ENCODE measurements around the gene PHLDA3.
"Not testable (repeated sequence)": the region's sequence is repeated elsewhere in the genome, so short reads cannot be mapped to it uniquely, and the experiment has no call there.

PHLDA3 gene

DNA sequence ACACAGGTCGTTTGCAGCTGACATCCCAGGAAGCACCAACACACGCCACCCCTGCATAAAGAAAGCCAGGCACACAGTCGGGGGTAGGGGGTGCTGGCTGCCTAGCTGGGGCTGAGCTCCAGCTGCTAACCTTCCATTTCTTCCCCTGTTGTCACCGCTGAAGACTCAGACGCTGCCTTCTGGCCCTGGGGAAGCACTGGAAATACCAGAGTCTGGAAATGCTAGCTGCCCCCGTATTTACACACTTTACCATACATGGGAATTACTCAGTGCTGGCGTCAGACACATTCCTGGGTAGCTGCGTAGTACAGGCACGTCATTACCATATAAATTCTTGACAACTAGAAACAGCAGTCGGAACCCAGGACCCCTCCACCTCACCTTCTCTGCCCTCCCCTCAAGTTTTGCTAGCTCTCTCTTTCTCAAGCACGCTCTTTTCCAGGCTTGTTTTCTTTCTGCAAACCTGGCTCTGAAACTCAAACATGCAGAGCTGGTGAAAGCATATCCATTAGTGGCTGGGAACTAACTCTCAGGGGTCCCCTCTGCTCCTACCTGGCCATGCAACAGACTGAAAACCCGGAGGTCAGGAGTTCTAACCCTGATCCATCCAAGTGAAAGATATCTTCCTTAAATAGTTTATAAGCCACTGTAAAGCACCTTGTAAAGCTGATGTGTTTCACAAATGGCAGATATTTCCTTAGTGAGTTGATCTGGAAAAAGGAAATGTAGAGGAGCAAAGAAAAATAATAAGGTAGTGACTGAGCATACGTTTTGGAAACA, 34.6 kb upstream of the PHLDA3 start:
- no peak for DNase-seq (ENCODE audit: low spot score)

DNA sequence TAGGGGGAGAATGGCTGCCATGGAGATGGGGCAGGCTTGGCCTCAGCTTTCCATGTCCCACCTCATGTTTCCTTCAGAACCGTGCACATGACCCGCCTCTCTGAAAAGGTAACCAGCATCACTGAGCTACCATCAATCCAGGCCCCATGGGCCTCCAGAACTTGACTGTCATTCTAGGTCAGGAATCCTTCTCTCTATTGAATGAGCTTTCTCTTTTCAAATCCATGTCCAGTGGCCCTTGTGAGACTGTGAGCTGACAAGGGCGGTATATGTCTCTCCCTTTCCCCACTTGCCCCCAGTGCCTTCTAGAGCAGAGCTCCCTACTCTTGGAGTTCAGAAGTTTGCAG, 33.5 kb upstream of the PHLDA3 start:
- no peak for DNase-seq (ENCODE audit: low spot score)

DNA sequence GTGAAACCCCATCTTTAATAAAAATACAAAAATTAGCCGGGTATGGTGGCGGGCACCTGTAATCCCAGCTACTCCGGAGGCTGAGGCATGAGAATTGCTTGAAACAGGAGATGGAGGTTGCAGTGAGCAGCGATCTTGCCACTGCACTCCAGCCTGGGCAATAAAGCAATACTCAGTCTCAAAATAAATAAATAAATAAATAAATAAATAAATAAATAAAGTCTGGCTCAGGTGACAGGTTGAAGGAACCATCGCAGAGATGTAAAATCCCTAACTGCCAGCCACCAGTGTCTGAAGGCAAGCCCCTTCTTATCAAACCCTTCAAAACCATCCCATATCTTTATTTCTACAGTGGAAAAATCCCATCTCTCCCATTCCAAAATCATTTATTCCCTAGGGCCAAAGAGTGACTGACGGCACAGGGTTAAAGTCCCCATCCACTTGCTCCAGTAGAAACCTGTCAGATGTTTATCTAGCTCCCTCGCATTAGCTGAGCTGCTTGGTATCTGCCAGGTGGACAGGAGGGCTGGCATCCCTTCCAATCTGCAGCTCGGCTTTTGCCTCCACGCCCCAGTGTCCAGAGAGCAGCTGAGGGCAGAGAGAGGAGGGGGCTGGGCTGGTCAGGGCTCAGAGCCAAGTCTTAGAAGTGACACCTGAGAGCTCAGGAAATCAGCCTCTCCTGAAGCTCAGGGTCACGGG, 33.0 kb upstream of the PHLDA3 start:
- DNase-seq (ENCODE audit: low spot score), result no peak

DNA sequence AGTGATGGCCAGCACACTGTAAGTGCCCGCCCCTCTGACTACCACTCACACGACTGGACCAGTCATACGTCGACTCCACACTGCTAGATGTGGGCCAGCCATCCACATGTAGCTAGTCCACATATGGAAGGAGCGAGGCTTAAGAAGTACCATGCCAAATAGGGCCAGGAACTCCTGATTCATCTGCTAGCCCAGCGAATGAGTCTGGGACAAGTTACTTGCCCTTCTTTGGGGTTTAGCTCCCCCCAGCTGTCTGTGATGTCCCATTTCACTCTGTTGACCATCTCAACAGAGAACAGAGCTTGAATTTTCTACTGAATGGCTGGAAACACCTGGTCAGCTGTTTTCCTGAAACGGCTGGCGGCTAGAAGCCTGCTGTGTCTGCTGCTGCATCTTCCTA, 32.2 kb upstream of the PHLDA3 start:
- DNase-seq (ENCODE audit: low spot score), result no peak

DNA sequence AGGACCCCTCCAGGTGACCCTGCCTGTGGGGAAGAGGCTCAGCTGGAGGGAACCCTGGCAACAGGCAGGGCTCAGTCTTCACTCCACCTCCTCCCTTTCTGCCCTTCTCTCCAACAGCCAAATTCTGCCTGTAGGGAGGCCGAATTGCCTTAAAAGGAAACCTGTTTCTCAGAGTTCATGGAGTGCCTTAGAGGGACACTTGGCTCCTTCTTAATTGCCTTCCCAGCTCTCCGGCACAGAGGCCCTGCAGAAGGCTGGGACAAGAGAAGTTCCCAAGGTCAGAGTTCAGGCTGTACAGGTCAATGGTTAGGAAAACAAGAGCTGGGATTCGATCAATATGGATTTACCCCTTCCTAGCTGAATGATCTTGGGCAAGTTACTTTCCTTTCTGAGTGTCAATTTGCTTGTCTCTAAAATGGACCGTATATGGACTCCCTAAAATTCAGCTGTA, 31.7 kb upstream of the PHLDA3 start:
- DNase-seq (ENCODE audit: low spot score), result peak; percentile 68

DNA sequence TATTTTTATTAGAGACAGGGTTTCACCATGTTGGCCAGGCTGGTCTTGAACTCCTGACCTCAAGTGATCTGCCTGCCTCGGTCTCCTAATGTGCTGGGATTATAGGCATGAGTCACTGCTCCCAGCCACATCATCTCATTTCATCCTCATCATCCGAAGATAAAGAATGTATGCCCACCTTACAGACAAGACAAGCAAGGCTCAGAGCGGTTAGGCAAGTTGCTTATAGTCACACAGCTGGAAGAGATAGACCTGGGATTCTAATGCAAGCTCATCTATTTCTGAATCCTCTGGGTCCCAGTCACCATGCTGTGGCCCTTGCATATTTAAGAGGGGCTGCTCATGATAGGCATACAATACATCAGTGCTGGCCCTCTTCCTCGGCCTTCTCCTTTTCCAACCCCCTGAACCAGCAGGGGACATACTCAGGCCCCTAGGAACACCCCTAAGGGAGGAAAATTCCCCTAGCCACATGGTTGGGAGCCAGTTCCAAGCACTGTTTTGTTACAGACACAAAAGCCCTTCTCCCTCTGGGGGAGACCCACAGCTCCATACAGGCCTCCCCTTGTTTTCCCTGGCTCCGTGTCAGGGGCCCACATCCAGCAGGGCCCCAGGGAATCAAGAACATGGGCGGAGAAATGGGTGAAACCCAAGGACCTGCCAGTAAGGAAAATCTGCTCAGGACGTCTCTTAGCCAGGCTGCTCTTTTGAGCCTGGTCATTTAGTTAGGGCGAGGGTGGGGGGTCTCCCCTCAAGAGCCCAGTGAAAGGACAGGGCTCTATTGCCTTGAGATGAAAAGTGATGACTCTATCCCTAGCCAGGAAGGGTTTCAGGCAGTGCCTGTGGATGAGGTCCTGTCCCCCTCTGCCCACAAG, 31.0 kb upstream of the PHLDA3 start:
- DNase-seq (ENCODE audit: low spot score), result no peak

DNA sequence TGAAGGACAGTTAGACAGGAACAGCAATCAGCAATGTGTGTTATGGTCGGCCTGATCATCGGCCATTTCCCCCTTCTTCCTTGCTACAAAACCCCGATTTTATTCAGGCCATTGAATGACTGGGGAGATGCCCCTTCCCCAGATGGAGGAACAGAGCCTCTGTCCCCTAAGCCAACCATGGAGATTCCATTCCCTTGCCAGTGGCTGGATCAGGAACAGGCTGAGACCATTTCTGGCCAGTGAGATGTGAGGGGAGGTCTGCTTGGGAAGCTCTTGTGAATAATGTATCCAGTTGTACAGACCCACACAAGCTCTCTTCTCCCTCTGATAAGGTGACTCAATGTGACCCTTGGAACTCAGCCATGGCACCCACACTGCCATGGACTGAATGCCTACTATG, 30.2 kb upstream of the PHLDA3 start:
- DNase-seq (ENCODE audit: low spot score), result no peak

DNA sequence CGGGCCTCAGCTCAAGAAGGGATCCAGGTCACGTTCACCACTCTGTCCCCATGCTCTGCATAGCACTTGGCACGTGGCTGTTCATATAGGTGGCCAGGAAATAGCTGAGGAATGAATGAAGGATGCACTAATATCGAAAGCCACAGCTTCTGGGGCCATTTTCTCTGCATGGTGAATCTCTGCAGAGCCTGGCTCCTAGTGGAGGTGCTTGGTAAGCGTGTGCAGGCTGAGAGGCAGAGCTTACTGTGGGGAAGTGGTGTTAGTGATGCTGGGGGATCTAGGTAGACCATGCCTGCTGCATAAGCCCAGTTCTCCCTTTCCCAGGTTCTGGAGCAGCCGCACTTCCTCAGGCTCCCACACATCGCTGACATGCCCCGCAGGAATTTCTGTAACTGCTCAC, 29.6 kb upstream of the PHLDA3 start:
- DNase-seq (ENCODE audit: low spot score), result no peak

DNA sequence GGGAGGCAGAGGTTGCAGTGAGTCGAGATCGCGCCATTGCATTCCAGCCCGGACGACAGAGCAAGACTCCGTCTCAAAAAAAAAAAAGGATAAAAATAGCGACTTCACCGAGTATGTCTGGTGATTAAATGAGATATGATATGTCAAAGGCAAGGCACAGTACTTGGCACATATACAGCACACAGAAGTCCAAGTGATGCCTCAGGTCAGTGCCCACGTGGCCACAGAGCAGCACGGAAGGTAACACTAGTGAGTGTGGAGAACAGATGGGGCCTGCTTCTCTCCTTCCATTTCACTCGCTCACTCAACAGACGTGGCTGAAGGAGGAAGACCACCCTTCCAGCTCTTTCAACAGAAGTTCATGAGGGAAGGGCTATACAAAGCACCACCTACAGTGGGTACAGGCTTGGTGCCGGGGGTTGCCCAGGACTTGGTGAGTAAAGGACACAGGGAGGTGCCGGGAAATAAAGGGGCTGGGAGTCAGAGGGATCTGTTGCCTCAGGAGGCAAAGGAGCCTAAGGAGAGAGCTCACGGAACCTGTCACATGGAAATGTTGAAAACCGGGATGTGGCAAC, 29.0 kb upstream of the PHLDA3 start:
- DNase-seq (ENCODE audit: low spot score), result no peak

DNA sequence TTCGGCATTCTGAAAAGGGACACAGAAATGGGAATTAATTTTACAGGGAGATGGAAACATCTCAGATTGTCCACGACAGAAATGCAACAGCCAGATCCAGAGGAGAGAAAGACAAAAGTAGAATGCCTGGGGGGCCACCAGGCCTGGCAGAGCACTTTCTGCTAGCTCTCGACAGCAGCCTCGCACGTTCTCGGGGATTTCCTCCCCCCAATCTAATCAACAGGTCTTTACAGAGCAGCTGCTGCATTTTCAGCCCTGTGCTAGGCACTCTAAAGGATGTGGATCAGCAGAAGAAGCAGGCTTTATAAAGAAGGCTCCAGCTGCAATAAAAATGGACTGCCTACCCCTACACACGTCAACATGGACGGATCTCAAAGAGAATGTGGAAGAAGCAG, 27.3 kb upstream of the PHLDA3 start:
- no peak for DNase-seq (ENCODE audit: low spot score)

DNA sequence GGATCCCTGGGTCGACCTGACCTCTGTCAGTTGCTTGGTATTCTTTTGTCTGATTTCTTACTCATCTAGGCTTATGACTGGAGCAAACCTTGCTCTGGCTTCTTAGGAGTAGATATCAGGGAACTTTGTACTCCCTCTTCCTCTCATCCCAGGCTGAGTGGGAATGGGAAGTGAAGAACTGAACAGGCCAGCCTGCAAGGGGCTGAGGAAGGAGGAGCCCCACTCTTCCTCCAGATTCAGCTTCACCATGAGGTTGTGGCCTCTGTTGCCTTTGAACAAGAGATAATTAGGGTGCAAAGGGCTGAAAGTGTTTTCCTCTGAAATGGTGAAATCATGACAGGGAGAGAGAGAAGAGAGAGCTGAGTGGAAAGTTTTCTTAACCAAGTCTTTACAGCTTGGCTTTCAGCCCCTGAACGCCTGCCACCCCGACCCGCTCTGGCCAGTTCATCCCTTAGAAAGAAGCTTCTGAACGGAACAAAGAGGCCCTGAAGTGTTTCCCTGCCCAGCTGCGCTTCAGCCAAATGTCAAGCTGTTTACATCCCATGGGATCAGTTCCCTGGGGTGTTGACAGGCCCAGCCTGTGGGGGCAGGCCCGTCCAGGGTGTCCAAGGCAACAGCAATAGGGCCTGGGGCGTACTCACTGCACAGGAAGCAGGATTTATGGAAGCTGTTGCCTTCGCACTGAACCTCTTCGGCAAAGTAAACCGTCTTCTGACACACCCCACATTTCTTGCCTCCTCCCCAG, 26.7 kb upstream of the PHLDA3 start:
- DNase-seq (ENCODE audit: low spot score), result no peak

DNA sequence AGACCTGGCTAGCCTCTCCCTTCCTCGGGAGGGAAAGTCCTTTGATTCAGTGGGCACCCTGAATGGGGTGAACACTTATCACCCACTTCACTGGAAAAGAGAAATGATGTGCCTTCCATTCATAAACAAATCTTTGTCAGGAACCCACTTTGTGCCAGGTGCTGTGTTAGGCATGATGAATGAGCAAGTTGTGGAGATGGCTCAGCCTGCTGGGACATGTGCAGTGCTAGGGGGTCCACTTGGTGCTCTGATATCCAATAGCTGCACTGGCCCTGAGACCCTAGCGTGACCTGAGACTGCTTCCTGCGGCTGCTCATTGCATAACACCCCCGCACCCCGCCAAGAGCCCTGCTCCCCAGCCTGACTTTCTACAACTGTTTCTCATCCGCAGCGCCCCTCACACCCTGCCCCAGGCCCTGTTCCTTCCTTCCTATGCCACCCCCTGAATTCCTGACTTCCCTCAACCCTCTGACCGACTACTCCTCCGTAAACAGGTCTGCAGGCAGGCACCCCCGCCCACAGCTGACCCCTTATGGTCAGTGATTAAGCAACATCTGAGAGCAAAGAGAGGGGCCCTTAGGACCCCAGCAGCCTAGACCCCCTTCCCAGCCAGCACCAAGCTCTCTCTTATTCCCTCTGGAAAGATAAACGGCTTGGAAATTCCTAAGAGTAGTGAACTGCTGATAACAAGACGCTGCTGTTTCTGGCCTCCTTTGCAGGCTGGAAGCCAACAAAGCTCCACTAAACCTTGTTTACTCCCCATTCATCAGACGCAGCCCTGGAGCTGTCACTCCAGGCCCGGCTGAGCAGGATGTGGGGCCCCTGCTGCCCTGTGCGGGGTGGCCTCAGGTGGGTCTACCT, 25.0 kb upstream of the PHLDA3 start:
- DNase-seq (ENCODE audit: low spot score), result no peak

DNA sequence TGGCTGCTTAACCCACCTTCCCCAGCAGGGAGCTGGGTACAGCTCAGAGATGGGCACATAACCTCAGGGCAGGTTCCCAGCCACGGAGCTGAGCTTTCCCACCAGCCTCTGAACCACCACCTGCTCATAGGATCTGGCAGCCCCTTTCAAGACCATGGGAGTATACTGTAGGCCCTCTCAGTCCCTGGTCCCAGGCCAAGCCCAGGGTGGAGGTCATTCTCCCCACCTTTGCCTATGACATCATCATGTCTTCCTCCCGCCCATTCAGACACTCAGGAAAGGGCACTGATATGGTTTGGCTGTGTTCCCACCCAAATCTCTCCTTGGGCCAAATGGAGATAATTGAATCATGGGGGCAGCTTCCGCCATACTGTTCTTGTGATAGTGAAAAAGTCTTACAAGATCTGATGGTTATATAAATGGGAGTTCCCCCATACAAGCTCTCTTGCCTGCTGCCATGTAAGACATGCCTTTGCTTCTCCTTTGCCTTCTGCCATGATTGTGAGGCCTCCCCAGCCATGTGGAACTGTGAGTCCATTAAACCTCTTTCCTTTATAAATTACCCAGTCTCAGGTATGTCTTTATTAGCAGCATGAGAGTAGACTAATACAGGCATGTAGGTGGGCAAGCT, 24.2 kb upstream of the PHLDA3 start:
- not testable (repeated sequence) for DNase-seq (ENCODE audit: low spot score)

DNA sequence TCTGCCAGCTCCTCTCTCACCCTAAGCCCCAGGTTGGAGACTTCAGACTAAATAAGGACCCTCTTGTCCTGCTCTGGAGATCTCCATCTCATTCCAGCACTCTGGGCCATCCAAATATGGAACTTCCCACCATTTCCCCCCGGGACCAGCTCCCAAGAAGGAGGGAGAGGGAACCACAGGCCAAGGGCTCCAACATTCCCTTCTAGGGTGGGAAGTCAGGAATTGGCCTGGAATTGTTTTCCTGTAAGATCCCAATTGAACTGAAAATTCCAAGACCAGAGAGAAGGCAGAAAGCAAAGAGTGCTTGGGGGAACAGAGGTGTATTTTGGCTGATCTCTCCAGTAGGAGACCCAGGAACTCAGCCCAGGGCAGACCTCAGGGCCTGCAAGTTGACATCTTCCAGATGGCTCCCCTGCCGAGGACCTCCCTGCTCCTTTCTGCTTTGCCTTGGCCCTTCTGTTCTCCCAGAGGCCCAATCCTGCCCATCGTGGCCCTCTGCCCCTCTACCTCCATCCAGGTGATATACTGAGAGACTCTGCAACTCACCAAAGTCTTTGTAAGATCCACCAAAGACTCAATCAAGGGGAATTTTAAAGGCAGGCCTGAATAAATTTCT, 23.0 kb upstream of the PHLDA3 start:
- DNase-seq (ENCODE audit: low spot score), result no peak

DNA sequence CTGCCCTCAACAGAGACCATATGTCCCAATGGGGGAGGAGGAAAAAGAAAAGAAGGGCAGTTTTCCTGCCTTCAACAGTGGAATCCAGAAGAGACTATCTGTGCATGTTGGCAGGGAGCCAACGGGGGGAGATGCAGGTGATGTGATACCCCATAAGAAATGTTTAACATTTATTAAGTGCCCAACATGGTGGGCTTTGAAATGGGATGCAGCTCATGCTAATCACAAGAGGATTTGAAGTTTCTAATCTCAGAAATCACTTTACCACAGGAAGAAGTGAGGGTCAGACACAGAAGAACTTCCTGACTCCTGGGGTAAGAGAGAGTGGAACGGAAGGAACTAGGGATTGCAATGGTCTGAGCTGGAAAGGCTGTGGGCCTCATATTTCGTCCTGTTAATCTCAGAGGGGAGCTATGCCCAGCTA, 21.7 kb upstream of the PHLDA3 start:
- DNase-seq (ENCODE audit: low spot score), result no peak

DNA sequence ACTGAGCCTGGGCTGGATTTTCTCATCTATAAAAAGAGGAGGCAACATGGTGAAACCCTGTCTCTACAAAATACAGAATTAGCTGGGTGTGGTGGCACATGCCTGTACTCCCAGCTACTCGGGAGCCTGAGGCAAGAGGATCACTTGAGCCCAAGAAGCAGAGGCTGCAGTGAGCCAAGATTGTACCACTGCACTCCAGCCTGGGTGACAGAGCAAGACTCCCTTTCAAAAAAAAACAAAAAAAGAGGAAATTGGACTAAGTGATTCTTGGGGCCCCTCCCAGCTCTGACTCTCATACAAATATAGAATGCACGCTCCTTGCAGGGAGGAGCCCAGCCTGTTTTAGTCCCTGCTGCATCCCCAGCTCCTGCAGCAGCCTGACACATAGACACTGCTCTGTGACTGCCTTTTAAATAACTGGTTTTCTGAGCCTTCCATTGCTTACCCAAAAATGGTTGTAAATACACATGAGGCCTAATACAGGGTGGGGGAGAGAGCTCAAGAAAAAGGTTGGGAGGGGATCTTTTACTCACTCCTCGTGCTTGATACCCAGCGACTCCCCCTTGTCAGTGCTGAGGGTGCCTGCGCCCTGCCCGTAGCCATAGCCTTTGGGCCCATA, 20.8 kb upstream of the PHLDA3 start:
- DNase-seq (ENCODE audit: low spot score), result no peak

DNA sequence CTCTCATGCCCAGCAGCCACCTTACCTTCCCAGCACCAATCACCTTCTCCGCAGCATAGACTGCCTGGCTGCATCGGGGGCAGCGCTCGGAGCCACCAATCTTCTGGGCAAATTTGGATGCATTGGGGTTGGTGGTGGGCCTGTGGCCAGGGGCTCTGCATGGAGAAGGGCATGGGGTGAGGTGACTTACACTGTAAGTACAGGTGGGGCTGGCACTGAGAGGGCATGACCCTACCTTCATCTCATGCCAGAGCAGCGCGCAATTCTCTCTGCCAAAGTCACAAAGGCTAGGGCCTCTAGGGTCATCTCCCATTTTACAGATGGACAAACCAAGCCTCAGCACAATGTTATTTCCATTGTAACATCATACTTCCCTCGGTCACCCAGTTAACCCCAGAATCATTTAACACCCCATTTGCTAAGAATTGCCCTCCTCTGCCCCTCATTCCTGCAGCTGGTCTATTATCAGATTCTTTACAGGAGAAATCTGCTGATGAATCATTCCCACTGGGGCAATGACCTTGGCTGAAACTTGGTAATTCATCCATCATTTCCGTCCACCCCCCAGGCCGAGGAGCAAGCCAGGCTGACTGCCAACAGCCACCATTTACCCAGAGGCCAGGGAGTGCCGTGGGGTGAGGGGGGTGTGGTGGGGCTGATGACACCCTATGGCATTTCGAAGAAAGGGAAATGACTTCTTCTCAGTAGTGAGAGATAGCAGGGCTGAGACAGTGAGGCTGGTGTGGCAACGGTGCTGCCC, 20.0 kb upstream of the PHLDA3 start:
- no peak for DNase-seq (ENCODE audit: low spot score)

DNA sequence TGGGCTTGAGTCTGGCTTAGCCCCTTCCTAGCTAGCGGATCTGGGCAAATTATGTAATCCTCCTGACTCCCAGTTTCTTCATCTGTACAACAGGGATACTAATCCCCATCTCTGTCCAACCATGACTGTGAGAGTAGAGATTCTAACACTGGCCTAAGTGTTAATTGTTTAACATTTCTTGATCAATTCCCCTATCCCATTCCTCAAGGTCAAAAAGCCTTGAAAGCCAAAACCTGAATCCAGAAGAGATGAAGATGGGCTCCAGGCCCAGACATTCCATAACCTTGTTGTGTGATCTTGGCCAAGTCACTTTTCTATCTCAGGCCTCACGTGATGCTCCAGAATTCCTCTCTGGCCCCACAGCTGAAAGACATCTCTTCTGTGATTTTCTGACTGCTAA, 18.8 kb upstream of the PHLDA3 start:
- no peak for DNase-seq (ENCODE audit: low spot score)

DNA sequence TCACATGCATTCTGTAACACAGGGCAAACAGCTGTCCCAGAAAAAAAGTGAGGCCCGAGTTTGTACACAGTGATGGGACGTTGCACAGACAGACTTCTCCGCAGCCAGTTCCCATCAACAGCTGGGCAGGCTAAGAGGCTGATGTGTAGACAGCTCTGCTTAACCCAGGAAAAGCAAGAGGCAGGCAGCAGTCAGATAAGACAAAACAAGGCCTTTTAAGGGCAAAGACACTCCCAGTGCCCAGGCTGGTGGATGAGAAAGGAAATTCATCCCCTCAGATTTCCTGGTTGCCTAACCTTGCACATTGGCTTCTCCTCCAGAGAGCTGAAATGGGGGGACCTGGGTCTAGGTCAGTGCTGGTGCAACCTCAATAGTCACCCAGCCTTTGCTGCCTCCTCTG, 17.2 kb upstream of the PHLDA3 start:
- DNase-seq (ENCODE audit: low spot score), result no peak

Measured in ecto neural progenitor cell (in vitro differentiated cells).